C4-2B (cell line): ENCODE data around the gene NCKAP5.

Experiments
- H3K27ac ChIP-seq: fragments of 450-650 bp; 2 replicates; pipeline ENCODE4 v1.5.1; 2017
- ZFX ChIP-seq: fragments of 450-650 bp; IDR thresholded peaks from 2 replicates; pipeline ENCODE4 v1.6.1; 2017
- TF ChIP-seq, protein P1 (sequence below): fragments of 450-650 bp; conservative IDR thresholded peaks from 2 replicates; pipeline ENCODE4 v1.5.1; 2017; ENCODE audit warnings: mild to moderate bottlenecking

The NCKAP5 gene

DNA sequence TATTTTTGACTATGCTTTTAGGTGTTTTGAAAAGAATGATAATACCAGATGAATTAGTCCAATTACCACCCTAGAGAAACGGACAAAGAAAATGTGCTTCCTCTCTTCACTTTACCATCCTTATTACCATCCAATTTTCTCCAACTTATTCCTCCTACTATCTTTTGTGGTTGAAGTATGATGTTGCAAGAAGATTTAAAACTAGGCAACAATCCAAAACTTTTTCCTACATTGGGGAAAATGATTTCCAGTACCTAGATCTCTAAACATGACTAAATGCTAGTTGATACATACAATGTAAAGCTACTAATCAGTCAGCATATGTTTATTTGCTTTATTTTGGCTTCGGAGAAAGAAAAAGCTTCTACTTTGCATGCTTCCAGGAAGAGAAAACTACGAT, 543.3 kb downstream of the NCKAP5 start:
- H3K27ac ChIP-seq = no peak overlapping the region
- no peak for TF ChIP-seq ZFX
- TF ChIP-seq, protein P1, sequence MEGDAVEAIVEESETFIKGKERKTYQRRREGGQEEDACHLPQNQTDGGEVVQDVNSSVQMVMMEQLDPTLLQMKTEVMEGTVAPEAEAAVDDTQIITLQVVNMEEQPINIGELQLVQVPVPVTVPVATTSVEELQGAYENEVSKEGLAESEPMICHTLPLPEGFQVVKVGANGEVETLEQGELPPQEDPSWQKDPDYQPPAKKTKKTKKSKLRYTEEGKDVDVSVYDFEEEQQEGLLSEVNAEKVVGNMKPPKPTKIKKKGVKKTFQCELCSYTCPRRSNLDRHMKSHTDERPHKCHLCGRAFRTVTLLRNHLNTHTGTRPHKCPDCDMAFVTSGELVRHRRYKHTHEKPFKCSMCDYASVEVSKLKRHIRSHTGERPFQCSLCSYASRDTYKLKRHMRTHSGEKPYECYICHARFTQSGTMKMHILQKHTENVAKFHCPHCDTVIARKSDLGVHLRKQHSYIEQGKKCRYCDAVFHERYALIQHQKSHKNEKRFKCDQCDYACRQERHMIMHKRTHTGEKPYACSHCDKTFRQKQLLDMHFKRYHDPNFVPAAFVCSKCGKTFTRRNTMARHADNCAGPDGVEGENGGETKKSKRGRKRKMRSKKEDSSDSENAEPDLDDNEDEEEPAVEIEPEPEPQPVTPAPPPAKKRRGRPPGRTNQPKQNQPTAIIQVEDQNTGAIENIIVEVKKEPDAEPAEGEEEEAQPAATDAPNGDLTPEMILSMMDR = no peak

DNA sequence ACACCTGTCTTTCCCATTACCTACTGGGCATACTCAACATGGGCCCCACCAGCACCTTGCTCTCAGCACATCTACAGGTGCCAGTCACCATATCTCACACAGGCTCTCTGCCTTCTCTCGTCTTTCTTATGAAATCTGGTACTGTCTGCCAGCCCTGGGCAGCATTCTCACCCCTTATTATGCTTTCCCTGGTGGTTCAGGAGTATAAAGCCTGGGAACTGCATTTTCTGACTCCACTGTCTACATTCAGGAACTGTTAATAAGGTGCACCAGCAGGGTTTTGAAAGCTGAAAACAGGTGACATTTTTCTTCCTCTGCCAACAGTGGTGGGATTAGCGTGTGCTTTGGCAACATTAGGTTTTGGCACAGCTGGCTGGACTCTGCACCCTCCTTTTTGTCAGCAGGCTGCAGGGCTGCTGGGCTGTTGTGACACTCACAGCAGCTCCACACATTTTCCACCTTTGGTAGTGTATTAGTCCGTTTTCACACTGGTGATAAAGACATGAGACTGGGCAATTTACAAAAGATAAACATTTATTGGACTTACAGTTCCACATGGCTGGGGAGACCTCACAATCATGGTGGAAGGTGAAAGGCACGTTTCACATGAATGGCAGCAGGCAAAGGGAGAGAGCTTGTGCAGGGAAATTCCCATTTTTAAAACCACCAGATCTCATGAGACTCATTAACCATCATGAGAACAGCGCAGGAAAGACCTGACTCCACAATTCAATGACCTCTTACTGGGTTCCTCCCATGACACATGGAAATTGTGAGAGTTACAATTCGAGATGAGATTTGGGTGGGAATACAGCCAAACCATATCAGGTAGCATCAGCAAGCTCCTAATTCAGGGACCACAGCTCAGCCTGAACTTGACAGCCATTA, 555.2 kb downstream of the NCKAP5 start:
- no peak for TF ChIP-seq ZFX
- TF ChIP-seq, protein P1 = no peak
- no peak overlapping the region for H3K27ac ChIP-seq

DNA sequence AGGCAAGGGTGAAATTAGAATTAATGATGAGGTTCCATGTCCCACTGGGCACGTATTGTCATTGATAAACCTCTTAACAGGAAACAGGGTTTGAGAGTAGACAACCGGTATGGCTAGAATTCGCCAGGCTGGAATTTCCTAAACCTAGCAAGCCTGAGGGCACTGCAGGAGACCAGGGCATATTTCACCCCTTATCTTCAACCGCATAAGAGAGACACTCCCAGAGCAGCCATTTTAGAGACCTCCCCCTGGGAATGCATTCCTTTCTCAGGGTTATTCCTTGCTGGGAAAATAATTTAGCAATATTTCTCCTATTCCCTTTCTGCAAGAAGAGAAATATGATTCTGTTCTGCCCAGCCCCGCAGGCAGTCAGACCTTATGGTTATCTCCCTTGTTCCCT, 563.6 kb downstream of the NCKAP5 start:
- TF ChIP-seq ZFX = no peak
- TF ChIP-seq, protein P1 = no peak
- H3K27ac ChIP-seq = no peak overlapping the region

DNA sequence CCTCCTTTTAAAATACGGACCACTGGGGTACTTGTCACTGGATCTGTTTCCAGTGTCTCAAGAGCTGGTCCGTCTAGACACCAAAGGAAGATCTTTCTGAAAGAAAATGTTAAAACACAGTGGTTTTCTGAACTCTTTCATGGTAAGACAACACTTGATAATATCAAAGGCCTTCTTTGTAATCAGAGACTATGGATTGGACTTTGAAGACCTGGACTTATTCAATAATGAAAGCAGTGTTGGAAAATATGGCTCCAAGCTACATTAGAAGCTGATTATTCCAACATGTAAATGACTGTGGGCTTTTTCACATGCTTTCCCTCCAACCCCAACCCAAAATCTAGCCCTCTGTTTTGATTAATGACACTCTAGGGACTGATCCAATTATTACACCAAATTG, 568.8 kb downstream of the NCKAP5 start:
- TF ChIP-seq ZFX = no peak
- TF ChIP-seq, protein P1 = no peak
- no peak overlapping the region for H3K27ac ChIP-seq

DNA sequence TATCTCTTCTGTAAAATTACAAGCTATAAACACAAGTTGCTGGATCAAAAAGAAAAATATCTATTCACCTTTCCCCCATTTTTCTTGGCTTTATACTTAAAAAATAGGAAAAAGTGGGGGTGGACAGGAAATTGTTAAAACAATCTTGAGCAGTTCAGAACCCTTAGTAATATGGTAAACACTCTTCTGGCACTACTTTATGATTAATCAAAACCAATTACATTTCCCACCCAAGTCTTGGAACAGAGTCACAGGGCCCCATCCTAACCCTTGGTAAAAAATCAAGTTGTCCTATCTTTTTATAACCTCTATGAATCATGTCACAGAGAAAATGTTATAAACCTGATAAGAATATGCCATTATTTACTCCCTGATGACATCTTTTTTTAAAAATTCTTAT, 570.0 kb downstream of the NCKAP5 start:
- TF ChIP-seq, protein P1 = no peak
- no peak for TF ChIP-seq ZFX
- H3K27ac ChIP-seq = no peak overlapping the region

DNA sequence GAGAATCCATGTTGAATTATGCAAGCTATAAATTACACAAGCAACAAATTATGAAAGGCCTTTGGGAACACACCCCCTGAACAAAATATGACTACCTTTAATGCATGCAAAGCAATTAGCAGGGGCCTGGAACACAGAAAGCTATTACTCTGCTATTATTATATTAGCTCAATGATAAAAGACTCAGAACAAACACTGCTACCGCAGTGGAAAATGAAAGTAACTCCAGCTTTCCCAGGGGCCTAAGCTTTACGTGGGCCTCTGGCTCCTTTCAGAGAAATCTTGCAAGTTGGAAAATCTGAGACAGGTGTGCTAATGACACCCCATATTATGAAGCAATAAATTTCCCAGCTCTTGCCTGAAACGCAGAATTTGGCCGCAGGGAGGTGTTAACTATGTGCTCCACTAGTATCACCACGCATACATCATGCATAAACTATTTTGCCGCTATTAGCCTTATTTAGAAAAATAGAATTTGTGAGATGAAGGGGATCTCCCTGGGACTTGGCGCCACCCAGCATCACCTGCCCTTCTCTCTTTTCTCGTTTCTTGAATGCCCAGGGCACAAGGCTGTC, 576.7 kb downstream of the NCKAP5 start:
- no peak overlapping the region for H3K27ac ChIP-seq
- TF ChIP-seq, protein P1 = no peak
- TF ChIP-seq ZFX = no peak

DNA sequence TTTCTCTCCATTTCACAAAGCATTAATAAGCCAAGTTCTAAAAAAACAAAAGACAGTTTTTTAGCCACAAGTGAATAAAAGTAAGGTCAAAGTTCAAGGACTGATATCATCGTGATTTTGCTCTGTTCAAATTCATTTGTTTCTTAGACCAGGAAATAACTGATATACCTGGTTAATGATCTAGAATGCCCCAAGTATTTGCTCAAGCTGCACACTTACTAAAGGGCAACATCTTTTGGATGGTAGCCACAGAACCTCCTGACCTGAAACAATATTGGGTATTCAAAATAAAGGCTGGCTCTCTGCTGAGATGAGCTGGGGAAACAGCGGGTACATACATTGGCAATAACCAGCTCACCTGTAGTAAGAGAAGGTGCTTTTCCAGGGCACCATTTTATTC, 583.5 kb downstream of the NCKAP5 start:
- no peak overlapping the region for H3K27ac ChIP-seq
- TF ChIP-seq ZFX = no peak
- TF ChIP-seq, protein P1 = no peak
